ENCODE results near the gene MAP4K5.
"Not testable (repeated sequence)": the region's sequence is repeated elsewhere in the genome, so short reads cannot be mapped to it uniquely, and the experiment has no call there.

Gene MAP4K5

GRCh38 chr14:50531595-50532501 lies 521 bp downstream of the MAP4K5 start:
- peak; percentile 1 to 12 for DNase-seq (ENCODE audit: low read depth in 2 of 2)

- no peak for DNase-seq (ENCODE audit: low read depth in 2 of 2)
Measured at GRCh38 chr14:50530794-50531365, 1.5 kb downstream of the MAP4K5 start.

- no peak for DNase-seq (ENCODE audit: low read depth in 2 of 2)
Measured at GRCh38 chr14:50530358-50530757, 2.0 kb downstream of the MAP4K5 start.

GRCh38 chr14:50529288-50530179 lies 2.8 kb downstream of the MAP4K5 start:
- no peak for DNase-seq (ENCODE audit: low read depth in 2 of 2)

- DNase-seq (ENCODE audit: low read depth in 2 of 2) = no peak
Measured at GRCh38 chr14:50528000-50528399, 4.4 kb downstream of the MAP4K5 start.

DNA sequence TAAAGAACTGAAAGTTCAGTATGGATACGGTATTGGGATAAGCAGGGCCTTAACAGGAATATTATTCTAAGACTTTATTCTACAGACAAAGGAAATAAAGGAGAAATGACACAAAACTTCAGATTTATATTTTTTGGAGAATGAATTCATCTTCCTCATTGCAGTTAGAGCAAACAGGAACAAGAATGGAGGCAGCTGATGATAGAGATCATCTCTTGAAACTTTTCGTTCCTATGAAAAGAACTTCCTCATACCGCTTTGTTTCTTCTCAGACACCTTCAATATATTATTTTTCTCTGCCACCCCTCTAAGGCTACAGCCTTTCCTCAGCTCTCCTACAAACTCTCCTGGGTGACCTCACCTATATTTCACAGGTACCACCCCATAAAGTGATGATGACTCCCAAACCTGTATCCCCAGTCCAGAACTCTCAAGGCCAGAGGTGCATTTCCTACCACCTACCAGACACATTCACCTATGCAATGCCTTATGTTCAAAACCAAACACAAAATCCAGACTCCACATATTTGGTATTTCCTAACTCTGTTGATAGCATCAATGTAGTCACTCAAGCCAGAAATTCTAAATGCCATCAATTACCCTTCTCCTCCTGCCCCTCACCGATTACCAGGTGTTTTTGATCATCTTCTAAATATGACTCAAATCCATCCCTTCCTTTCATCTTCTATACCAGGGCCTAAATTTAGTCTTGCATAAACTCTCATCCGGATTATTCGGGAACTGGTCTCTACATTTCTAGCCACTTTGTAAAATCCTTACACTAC lies 7.4 kb downstream of the MAP4K5 start:
- DNase-seq (ENCODE audit: low read depth in 2 of 2) = no peak

DNA sequence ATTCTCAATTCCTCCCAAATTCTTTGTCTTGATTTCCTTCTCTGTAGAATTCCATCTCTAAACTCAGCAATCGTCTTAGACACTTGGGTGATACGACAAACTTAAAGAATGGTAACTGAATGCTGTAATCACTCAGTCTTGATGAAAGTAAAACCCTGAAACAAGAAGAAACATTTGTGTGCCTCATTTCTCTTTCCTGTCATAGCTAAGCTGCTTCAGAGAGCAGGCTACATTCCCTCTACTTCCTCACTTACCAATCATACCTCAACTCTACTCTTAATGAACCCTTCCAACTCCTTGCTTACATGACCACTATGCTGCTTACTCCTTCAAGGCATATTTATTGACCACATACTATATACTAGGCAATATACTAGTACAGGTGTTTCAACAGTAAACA lies 8.3 kb downstream of the MAP4K5 start:
- no peak for DNase-seq (ENCODE audit: low read depth in 2 of 2)

DNA sequence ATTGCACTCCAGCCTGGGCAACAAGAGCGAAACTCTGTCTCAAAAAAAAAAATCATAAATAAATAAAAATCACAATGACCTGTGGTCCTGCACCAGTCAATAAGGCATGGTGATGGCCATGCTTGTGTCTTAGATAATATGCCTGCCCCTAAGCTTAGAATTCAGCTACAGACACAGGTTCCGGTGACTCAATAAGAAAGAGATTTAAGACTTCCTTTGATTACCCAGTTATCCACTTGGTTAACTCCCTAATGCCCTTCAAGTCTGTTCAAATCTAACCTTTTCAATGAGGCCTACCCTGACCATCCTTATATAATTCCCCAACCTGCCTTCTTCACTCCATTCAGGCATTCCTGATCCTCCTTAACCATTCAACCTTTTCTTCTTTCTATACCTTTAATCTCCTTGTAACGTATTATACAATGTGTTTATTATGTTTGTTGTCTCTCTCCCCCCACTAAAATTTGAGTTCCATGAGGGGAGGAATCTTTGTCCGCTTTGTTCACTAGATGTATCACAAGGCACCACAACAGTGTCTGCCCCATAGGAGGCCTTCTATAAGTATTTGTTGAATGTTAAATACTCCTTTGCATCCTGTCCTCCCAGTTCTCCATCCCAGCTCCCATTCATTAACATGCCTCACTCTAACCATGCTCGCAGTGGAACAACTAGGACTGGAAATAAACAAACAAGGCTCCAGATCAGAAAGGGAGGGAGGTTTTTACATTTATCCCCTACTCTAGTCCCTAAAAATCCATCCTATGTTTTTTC lies 8.9 kb downstream of the MAP4K5 start:
- DNase-seq (ENCODE audit: low read depth in 2 of 2) = no peak

DNA sequence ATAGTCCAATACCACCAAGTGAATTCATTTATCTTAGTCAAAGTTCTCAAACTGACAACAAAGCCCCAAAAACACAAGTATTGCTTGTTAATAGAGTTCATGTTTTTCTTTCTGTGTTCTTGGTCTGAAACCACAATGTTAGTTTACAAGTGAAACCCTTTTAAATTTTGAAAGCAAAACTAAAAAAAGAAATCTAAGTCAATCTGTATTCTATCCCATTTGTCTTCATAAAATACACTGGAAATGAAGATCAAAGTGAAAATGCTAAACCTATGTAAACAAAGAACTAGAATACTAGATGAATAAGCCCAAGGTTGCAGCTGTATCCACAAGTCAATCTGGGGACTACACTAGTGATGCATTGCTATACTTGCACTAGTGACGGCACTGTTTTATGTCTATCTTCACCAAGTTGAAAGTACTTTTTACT lies 10.4 kb downstream of the MAP4K5 start:
- DNase-seq (ENCODE audit: low read depth in 2 of 2) = no peak

DNA sequence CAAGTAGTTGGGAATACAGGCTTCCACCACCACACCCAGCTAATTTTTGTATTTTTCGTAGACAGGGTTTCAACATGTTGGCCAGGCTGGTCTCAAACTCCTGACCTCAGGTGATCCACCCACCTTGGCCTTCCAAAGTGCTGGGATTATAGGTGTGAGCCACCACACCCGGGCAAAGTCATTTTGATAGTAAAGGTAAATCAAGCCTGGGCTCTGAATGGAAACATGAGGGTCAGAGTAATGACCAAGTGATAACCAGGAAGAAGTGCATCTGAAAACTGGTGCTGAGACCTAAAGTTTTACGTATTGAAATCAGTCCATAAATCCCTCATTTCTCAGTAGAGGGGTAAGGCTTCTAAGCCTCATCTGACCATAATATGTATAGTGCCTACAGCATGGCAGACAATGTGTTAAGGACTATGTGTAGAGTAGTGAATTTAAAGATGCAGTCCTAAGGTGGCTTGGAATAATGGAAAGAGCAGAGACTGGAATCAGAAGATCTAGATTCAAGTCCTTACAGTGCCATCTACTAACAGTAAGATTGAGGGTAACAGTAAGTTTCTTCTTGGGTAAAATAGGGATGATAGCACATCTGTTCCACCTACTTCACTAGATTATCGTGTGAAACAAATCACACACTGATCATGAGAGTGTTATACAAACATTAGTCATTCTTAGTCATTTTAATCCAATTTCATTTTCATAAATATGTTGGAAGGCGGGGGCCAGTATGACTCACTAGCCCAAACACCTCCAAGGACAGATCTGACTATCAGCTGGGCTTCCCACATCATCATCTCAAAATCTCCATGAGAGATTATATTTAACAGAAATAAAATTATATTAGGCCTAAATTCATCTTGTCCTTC lies 11.2 kb downstream of the MAP4K5 start:
- peak; percentile 24 to 46 for DNase-seq (ENCODE audit: low read depth in 2 of 2)

- no peak for DNase-seq (ENCODE audit: low read depth in 2 of 2)
Measured at GRCh38 chr14:50516091-50516490, 16.3 kb downstream of the MAP4K5 start.

DNA sequence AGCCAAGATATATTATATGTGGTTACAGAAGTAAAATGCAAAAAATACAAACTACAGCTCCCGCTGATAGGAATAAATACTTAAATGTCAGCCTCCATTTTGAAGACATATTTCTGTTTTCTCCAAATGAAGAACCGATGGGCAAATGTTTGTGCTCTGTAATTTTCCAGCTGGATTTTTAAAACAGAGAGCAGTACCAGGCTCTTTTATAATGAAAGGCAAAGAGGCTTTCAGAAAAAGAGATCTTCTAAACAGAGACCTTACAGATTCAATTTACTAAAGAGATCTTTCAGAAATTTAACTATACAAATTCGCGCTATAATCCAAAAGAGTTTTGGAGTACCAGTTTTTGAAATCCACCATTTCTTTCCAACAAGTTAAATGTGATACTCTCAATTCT lies 19.9 kb downstream of the MAP4K5 start:
- DNase-seq (ENCODE audit: low read depth in 2 of 2) = no peak

GRCh38 chr14:50510157-50510556 lies 22.2 kb downstream of the MAP4K5 start:
- DNase-seq (ENCODE audit: low read depth in 2 of 2) = no peak

- DNase-seq (ENCODE audit: low read depth in 2 of 2) = not testable (repeated sequence)
Measured at GRCh38 chr14:50507078-50507477, 25.3 kb downstream of the MAP4K5 start.

DNA sequence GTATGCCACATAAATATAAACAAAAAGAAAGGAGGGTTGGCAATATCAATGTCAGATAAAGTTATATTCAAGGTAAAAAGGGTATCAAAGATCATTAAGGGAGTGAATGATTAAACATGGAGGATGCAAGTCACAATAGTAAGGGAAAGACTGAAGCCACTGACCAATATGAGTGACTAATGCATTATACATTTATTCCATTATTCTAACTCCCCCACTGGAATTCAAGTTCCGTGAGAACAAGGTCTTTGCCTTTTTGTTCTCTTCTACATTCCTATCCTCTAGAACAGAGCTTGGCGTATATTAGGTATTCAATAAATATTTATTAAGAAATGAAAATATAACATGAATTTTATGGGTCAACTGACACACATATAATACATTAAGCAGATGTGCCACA lies 30.7 kb downstream of the MAP4K5 start:
- DNase-seq (ENCODE audit: low read depth in 2 of 2) = no peak

DNA sequence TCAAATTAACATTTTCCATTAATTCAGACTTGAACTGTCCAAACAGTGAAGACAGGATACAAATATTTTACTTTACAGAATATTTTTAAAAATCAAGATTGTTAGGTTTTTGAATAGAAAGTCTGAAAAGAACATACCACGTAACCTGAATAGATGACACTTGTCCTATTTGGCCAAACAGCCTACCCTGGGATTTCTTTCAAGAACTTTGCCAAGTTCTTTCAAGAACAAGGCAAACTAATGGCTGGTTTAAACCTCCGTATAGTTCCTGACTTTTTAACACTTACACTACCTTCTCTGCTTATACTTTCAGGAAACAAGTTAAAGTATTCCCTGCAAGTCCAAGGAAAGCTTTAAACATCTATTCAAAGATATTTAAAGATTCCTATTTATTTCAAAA lies 35.0 kb downstream of the MAP4K5 start:
- DNase-seq (ENCODE audit: low read depth in 2 of 2) = no peak

GRCh38 chr14:50489851-50490250 lies 42.5 kb downstream of the MAP4K5 start:
- DNase-seq (ENCODE audit: low read depth in 2 of 2) = no peak

GRCh38 chr14:50488521-50488920 lies 43.8 kb downstream of the MAP4K5 start:
- DNase-seq (ENCODE audit: low read depth in 2 of 2) = no peak

DNA sequence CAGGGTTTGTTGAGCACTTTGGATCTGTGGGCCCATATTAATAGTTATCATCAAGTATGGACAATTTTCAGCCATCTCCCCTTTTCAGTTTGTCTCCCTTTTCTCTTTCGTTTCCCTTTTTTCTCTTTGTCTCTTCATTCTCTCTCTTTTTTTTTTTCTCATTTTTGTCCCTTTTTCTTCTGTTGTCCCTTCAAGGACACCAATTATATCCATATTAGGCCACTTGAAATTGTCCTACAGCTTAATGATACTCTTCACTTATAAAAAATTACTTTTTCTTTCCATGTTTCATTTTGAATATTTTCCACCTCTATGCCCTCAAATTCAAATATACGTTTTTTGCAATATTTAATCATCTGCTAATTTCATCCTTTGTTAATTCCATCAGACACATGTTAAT lies 53.3 kb downstream of the MAP4K5 start:
- no peak for DNase-seq (ENCODE audit: low read depth in 2 of 2)

DNA sequence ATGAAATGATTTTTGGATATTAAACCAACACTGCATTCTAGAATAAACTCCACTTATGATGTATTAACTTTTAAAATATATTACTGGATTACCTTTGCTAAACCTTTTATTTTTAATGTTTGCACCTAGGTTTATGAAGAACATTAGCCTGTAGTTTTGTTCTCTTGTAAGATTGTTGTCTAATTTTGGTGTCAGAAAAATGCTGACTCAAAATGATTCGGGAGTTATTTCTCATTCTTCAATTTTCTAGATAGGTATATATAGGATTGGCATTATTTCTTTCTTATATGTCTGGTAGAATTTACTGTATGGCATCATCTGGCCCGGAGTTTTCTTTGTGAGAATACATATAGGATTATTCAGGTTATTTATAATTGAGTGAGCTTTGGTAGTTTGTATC lies 54.6 kb downstream of the MAP4K5 start:
- DNase-seq (ENCODE audit: low read depth in 2 of 2) = no peak
